ENCODE data around the gene CEP85. TPM values are rescaled to one million over a fixed set of nuclear protein-coding genes. Genes with fewer than 3 reads are reported as not detected.
"Not testable (repeated sequence)": the region's sequence is repeated elsewhere in the genome, so short reads cannot be mapped to it uniquely, and the experiment has no call there.

CEP85 gene
- total and polyA plus RNA-seq, 4 experiments from 2014 or later, result 6.7 to 21.9 (median 14.9) TPM

GRCh38 chr1:26291939-26292338 lies 57.9 kb downstream of the CEP85 start:
- Mint-ChIP-seq H3K9me3 (no peaks in the 10 kb centered on the region), H3K27me3 (no peaks in the 10 kb centered on the region), H3K4me3 (peak overlapping the region in 4 of 8 donors; percentile 36 to 63 (median 42)), H3K36me3 (peaks cover 0 to 4% of the 10 kb centered on the region in 2 donors), H3K4me1 (peaks cover 51 to 80% (median 58%) of the 10 kb centered on the region in 4 donors), H3K27ac (peak overlapping the region; percentile 90 to 97 (median 94))
- Histone ChIP-seq H3K9me3 (ENCODE audit: control insufficient read depth in 1 of 2, low read length in 2 of 2) (no peaks in the 10 kb centered on the region), H3K4me1 (ENCODE audit: insufficient read depth, low read length) (peaks cover 63% of the 10 kb centered on the region), H3K27me3 (ENCODE audit: insufficient read depth, low read length) (no peaks in the 10 kb centered on the region), H3K36me3 (ENCODE audit: insufficient read depth, low read length) (no peaks in the 10 kb centered on the region), H3K27ac (ENCODE audit: low read depth, low read length) (peak overlapping the region; percentile 91), H3K4me3 (ENCODE audit: low read length in 2 of 2) (no peak overlapping the region)
- intact Hi-C loops (cut with micrococcal nuclease), result no loop called here
- no peak for DNase-seq
- CTCF ChIA-PET (ENCODE audit: partially characterized antibody), result interaction anchor here (1.4 to 21.6 kb wide), 3 partner anchors 23 to 125 kb away, joined by 3 to 1027 read pairs (median 307); partner anchors contain the start of genes CD52 and UBXN11
- POLR2A ChIA-PET (ENCODE audit: partially characterized antibody), result interaction anchor here (0.9 to 38.6 kb wide), 3 partner anchors 14 to 86 kb away, joined by 3 to 3358 read pairs (median 212); partner anchors contain the start of genes CD52, SH3BGRL3 and UBXN11

- DNase-seq; H3K36me3 ChIP-seq (ENCODE audit: insufficient read depth, low read length); H3K27me3 ChIP-seq (ENCODE audit: insufficient read depth, low read length); intact Hi-C loops (cut with micrococcal nuclease); H3K9me3 ChIP-seq (ENCODE audit: control insufficient read depth in 1 of 2, low read length in 2 of 2); H3K4me3 ChIP-seq (ENCODE audit: low read length in 2 of 2); H3K9me3 Mint-ChIP-seq; H3K27me3 Mint-ChIP-seq; H3K36me3 Mint-ChIP-seq: not testable (repeated sequence)
- peaks cover 55% of the 10 kb centered on the region for H3K4me1 ChIP-seq (ENCODE audit: insufficient read depth, low read length)
- Mint-ChIP-seq H3K4me1 (peaks cover 43 to 72% (median 50%) of the 10 kb centered on the region in 4 donors), H3K27ac (peak overlapping the region; percentile 22 to 97 (median 93)), H3K4me3 (peak overlapping the region in 1 of 8 donors; percentile 10)
- H3K27ac ChIP-seq (ENCODE audit: low read depth, low read length), result peak overlapping the region; percentile 91
- ChIA-PET CTCF (ENCODE audit: partially characterized antibody) (interaction anchor here (1.4 to 21.6 kb wide), 3 partner anchors 8 to 124 kb away, joined by 3 to 1027 read pairs (median 4); partner anchors contain the start of genes CD52 and UBXN11), POLR2A (ENCODE audit: partially characterized antibody) (interaction anchor here (0.9 to 38.6 kb wide), 3 partner anchors 14 to 85 kb away, joined by 3 to 3358 read pairs (median 212); partner anchors contain the start of genes CD52, SH3BGRL3 and UBXN11)
Observed at GRCh38 chr1:26292735-26293134, 58.7 kb downstream of the CEP85 start.

GRCh38 chr1:26293911-26294463 lies 60.0 kb downstream of the CEP85 start:
- CTCF ChIA-PET (ENCODE audit: partially characterized antibody), result interaction anchor here (1.4 to 21.6 kb wide), 2 partner anchors 9 to 21 kb away, joined by 4 to 1027 read pairs; partner anchors contain the start of genes CD52 and UBXN11
- no peaks in the 10 kb centered on the region for H3K36me3 ChIP-seq (ENCODE audit: insufficient read depth, low read length)
- no peak overlapping the region for H3K27ac ChIP-seq (ENCODE audit: low read depth, low read length)
- Mint-ChIP-seq H3K27ac (peak overlapping the region in 4 of 7 donors; percentile 35 to 81 (median 66)), H3K4me3 (no peak overlapping the region), H3K4me1 (peaks cover 31 to 60% (median 40%) of the 10 kb centered on the region in 4 donors), H3K36me3 (peaks cover 0 to 4% of the 10 kb centered on the region in 2 donors), H3K9me3 (no peaks in the 10 kb centered on the region), H3K27me3 (no peaks in the 10 kb centered on the region)
- H3K9me3 ChIP-seq (ENCODE audit: control insufficient read depth in 1 of 2, low read length in 2 of 2), result no peaks in the 10 kb centered on the region
- H3K4me1 ChIP-seq (ENCODE audit: insufficient read depth, low read length), result peaks cover 42% of the 10 kb centered on the region
- intact Hi-C loops (cut with micrococcal nuclease), result no loop called here
- H3K4me3 ChIP-seq (ENCODE audit: low read length in 2 of 2), result no peak overlapping the region
- POLR2A ChIA-PET (ENCODE audit: partially characterized antibody), result interaction anchor here (1.6 to 38.6 kb wide), 3 partner anchors 9 to 84 kb away, joined by 3 to 3358 read pairs (median 10); partner anchors contain the start of genes CD52 and UBXN11
- H3K27me3 ChIP-seq (ENCODE audit: insufficient read depth, low read length), result no peaks in the 10 kb centered on the region
- no peak for DNase-seq

GRCh38 chr1:26295194-26296138 lies 61.5 kb downstream of the CEP85 start:
- Mint-ChIP-seq H3K4me3 (peak overlapping the region in 1 of 8 donors; percentile 39), H3K27me3 (no peaks in the 10 kb centered on the region)
- CTCF ChIA-PET (ENCODE audit: partially characterized antibody), result interaction anchor here (1.1 to 21.6 kb wide), 3 partner anchors 10 to 68 kb away, joined by 4 to 1027 read pairs (median 11); partner anchors contain the start of genes CD52 and UBXN11

GRCh38 chr1:26296340-26297056 lies 62.5 kb downstream of the CEP85 start:
- intact Hi-C loops (cut with micrococcal nuclease), result no loop called here
- no peak for DNase-seq
- no peak overlapping the region for H3K4me3 Mint-ChIP-seq

More at GRCh38 chr1:26295194-26296138, 61.5 kb downstream of the CEP85 start:
- Histone ChIP-seq H3K27me3 (ENCODE audit: insufficient read depth, low read length) (no peaks in the 10 kb centered on the region), H3K4me1 (ENCODE audit: insufficient read depth, low read length) (peaks cover 27% of the 10 kb centered on the region), H3K9me3 (ENCODE audit: control insufficient read depth in 1 of 2, low read length in 2 of 2) (no peaks in the 10 kb centered on the region), H3K4me3 (ENCODE audit: low read length in 2 of 2) (no peak overlapping the region), H3K27ac (ENCODE audit: low read depth, low read length) (no peak overlapping the region), H3K36me3 (ENCODE audit: insufficient read depth, low read length) (no peaks in the 10 kb centered on the region)
- no peak for DNase-seq
- Mint-ChIP-seq H3K9me3 (no peaks in the 10 kb centered on the region), H3K4me1 (peaks cover 18 to 52% (median 32%) of the 10 kb centered on the region in 4 donors), H3K27ac (peak overlapping the region; percentile 38 to 93 (median 87)), H3K36me3 (peaks cover 0 to 4% of the 10 kb centered on the region in 2 donors)
- POLR2A ChIA-PET (ENCODE audit: partially characterized antibody), result interaction anchor here (0.8 to 38.6 kb wide), 5 partner anchors 2 to 83 kb away, joined by 3 to 3358 read pairs (median 10); partner anchors contain the start of genes CD52, SH3BGRL3 and UBXN11
- intact Hi-C loops (cut with micrococcal nuclease), result no loop called here

GRCh38 chr1:26297057-26297790 lies 63.2 kb downstream of the CEP85 start:
- Mint-ChIP-seq H3K27me3 (no peaks in the 10 kb centered on the region), H3K9me3 (no peaks in the 10 kb centered on the region), H3K4me3 (no peak overlapping the region), H3K4me1 (peaks cover 7 to 34% (median 19%) of the 10 kb centered on the region in 4 donors), H3K27ac (peak overlapping the region in 2 of 7 donors; percentile 36 to 65), H3K36me3 (peaks cover 0 to 4% of the 10 kb centered on the region in 2 donors)
- Histone ChIP-seq H3K27me3 (ENCODE audit: insufficient read depth, low read length) (no peaks in the 10 kb centered on the region), H3K27ac (ENCODE audit: low read depth, low read length) (no peak overlapping the region), H3K4me1 (ENCODE audit: insufficient read depth, low read length) (peaks cover 10% of the 10 kb centered on the region), H3K36me3 (ENCODE audit: insufficient read depth, low read length) (no peaks in the 10 kb centered on the region), H3K4me3 (ENCODE audit: low read length in 2 of 2) (no peak overlapping the region), H3K9me3 (ENCODE audit: control insufficient read depth in 1 of 2, low read length in 2 of 2) (no peaks in the 10 kb centered on the region)
- ChIA-PET CTCF (ENCODE audit: partially characterized antibody) (interaction anchor here (2.9 kb wide), 1 partner anchor 12 kb away, joined by 11 read pairs; no protein-coding TSS in a partner anchor), POLR2A (ENCODE audit: partially characterized antibody) (interaction anchor here (33.0 to 38.6 kb wide), 2 partner anchors 4 to 15 kb away, joined by 3358 read pairs; partner anchors contain the start of genes CD52, SH3BGRL3 and UBXN11)
- no peak for DNase-seq
- intact Hi-C loops (cut with micrococcal nuclease), result no loop called here

More at GRCh38 chr1:26296340-26297056, 62.5 kb downstream of the CEP85 start:
- H3K9me3 ChIP-seq (ENCODE audit: control insufficient read depth in 1 of 2, low read length in 2 of 2), result no peaks in the 10 kb centered on the region
- ChIA-PET CTCF (ENCODE audit: partially characterized antibody) (interaction anchor here (1.1 to 2.9 kb wide), 2 partner anchors 11 to 67 kb away, joined by 4 to 11 read pairs; no protein-coding TSS in a partner anchor), POLR2A (ENCODE audit: partially characterized antibody) (interaction anchor here (0.8 to 38.6 kb wide), 3 partner anchors 3 to 62 kb away, joined by 3 to 3358 read pairs (median 3358); partner anchors contain the start of genes CD52, SH3BGRL3 and UBXN11)
- Mint-ChIP-seq H3K27me3 (no peaks in the 10 kb centered on the region), H3K36me3 (peaks cover 0 to 4% of the 10 kb centered on the region in 2 donors), H3K9me3 (no peaks in the 10 kb centered on the region), H3K4me1 (peaks cover 12 to 42% (median 25%) of the 10 kb centered on the region in 4 donors), H3K27ac (peak overlapping the region in 5 of 7 donors; percentile 22 to 81 (median 64))
- H3K36me3 ChIP-seq (ENCODE audit: insufficient read depth, low read length), result no peaks in the 10 kb centered on the region
- peaks cover 17% of the 10 kb centered on the region for H3K4me1 ChIP-seq (ENCODE audit: insufficient read depth, low read length)
- H3K27ac ChIP-seq (ENCODE audit: low read depth, low read length), result no peak overlapping the region
- no peaks in the 10 kb centered on the region for H3K27me3 ChIP-seq (ENCODE audit: insufficient read depth, low read length)
- no peak overlapping the region for H3K4me3 ChIP-seq (ENCODE audit: low read length in 2 of 2)
